B cell (primary cell): ENCODE measurements around the gene HELT. TPM values are rescaled to one million over a fixed set of nuclear protein-coding genes. Genes with fewer than 3 reads are reported as not detected.

Experiments used
- ATAC-seq: fragments of 200-7000 bp; cut with Tn5 transposase; one replicate; pipeline ENCODE4 v1.10.0; 2021; ENCODE audit warnings: low read depth, mild to moderate bottlenecking, moderate number of reproducible peaks, moderate library complexity
- CTCF ChIA-PET: fragments of 350-600 bp; sonication (Branson Sonifier 250); formaldehyde crosslinking; loops from one replicate; lab custom pipeline; 2021; ENCODE audit warnings: antibody characterized with exemption, inconsistent platforms; lab: Charles Lee
- POLR2A ChIA-PET: fragments of 350-600 bp; sonication (Branson Sonifier 250); formaldehyde crosslinking; loops from one replicate; lab custom pipeline; 2021; ENCODE audit warnings: antibody characterized with exemption; lab: Charles Lee
- DNase-seq: peaks from one replicate; pipeline ENCODE4 v3.0.0; 2013
- H2AFZ ChIP-seq: 2 replicates; pipeline ENCODE4 v1.6.1; 2012; ENCODE audit warnings: mild to moderate bottlenecking, low read depth, low read length; ENCODE audit not compliant: insufficient read depth, poor library complexity, severe bottlenecking
- H3K27ac ChIP-seq, 2 donors: 1 replicate in 1 of 2; 2 replicates in 1 of 2; pipeline ENCODE4 v1.5.1; 2012 to 2013; ENCODE audit warnings: low read length in 2 of 2, mild to moderate bottlenecking in 2 of 2, moderate library complexity in 1 of 2
- H3K27me3 ChIP-seq, 4 experiments: fragments of 200-600 bp in 1 of 4; sonication (generic) in 1 of 4; replicated peaks in 1 of 4; 1 replicate in 2 of 4; 2 replicates in 2 of 4; pipeline versions ENCODE4 v1.6.1 to v1.7.0; 2013 to 2016; ENCODE audit warnings: low read length in 3 of 4, mild to moderate bottlenecking in 2 of 4, mixed read lengths in 1 of 4, moderate library complexity in 1 of 4; ENCODE audit not compliant: insufficient read depth in 4 of 4, control insufficient read depth in 3 of 4; ENCODE audit errors: control extremely low read depth in 1 of 4
- H3K36me3 ChIP-seq, 2 experiments: replicated peaks in 1 of 2; 1 replicate in 1 of 2; 2 replicates in 1 of 2; pipeline versions ENCODE4 v1.6.1 to v1.7.1; 2013; ENCODE audit warnings: low read length in 1 of 2; ENCODE audit not compliant: insufficient read depth in 2 of 2, control insufficient read depth in 1 of 2; ENCODE audit errors: control extremely low read depth in 1 of 2, extremely low read depth in 1 of 2
- H3K4me1 ChIP-seq, 2 donors: fragments of 200-600 bp in 1 of 2; sonication (generic) in 1 of 2; 1 replicate in 1 of 2; 2 replicates in 1 of 2; pipeline versions ENCODE4 v1.5.1 to v1.6.1; 2013 to 2017; ENCODE audit warnings: low read length in 2 of 2; ENCODE audit not compliant: control insufficient read depth in 2 of 2, insufficient read depth in 2 of 2
- H3K4me2 ChIP-seq: replicated peaks from 2 replicates; pipeline ENCODE3; 2012; ENCODE audit warnings: mild to moderate bottlenecking, low read depth, low read length; ENCODE audit not compliant: poor library complexity, severe bottlenecking
- H3K4me3 ChIP-seq, 5 experiments: fragments of 200-600 bp in 1 of 5; sonication (generic) in 1 of 5; 1 replicate in 3 of 5; 2 replicates in 2 of 5; pipeline versions ENCODE4 v1.5.1 to v1.7.0; 2011 to 2016; ENCODE audit warnings: low read length in 4 of 5, mild to moderate bottlenecking in 4 of 5, low read depth in 2 of 5, control low read depth in 1 of 5, moderate library complexity in 1 of 5; ENCODE audit not compliant: insufficient read depth in 1 of 5; ENCODE audit errors: control extremely low read depth in 1 of 5, extremely low read depth in 1 of 5
- H3K79me2 ChIP-seq: fragments of 200-600 bp; sonication (generic); one replicate; pipeline ENCODE4 v1.6.0; 2016; ENCODE audit warnings: low read length; ENCODE audit not compliant: control insufficient read depth, insufficient read depth
- H3K9ac ChIP-seq: fragments of 200-600 bp; sonication (generic); 2 replicates; pipeline ENCODE4 v1.6.1; 2017; ENCODE audit warnings: mild to moderate bottlenecking, low read length, moderate library complexity
- H3K9me3 ChIP-seq, 3 donors: one replicate each; pipeline versions ENCODE4 v1.6.1 to v1.7.1; 2013; ENCODE audit warnings: low read length in 2 of 3; ENCODE audit not compliant: control insufficient read depth in 2 of 3, insufficient read depth in 1 of 3; ENCODE audit errors: control extremely low read depth in 1 of 3
- H4K20me1 ChIP-seq: 2 replicates; pipeline ENCODE4 v1.6.0; 2012; ENCODE audit warnings: mild to moderate bottlenecking, low read length; ENCODE audit not compliant: insufficient read depth, control insufficient read depth, poor library complexity, severe bottlenecking
- H3K27ac Mint-ChIP-seq: one replicate; pipeline ENCODE4 v1.8.0; 2021; ENCODE audit warnings: mixed read lengths
- H3K27me3 Mint-ChIP-seq: one replicate; pipeline ENCODE4 v1.8.0; 2021; ENCODE audit warnings: mixed read lengths
- H3K4me1 Mint-ChIP-seq: one replicate; pipeline ENCODE4 v1.8.0; 2021; ENCODE audit warnings: mixed read lengths
- H3K4me3 Mint-ChIP-seq: one replicate; pipeline ENCODE4 v1.8.0; 2021; ENCODE audit warnings: mixed read lengths
- H3K9me3 Mint-ChIP-seq: one replicate; pipeline ENCODE4 v1.8.0; 2022; ENCODE audit warnings: mixed read lengths; ENCODE audit not compliant: insufficient read depth
- EZH2 ChIP-seq: IDR thresholded peaks from 2 replicates; pipeline ENCODE4 v1.6.1; 2012; ENCODE audit warnings: borderline replicate concordance, low read depth, mild to moderate bottlenecking, moderate library complexity, low read length; ENCODE audit not compliant: insufficient read depth, poor library complexity, severe bottlenecking
- WGBS: methylation state at CpG from one replicate; pipeline ENCODE4 v1.1.5; 2013; ENCODE audit warnings: missing lambda C conversion rate; ENCODE audit not compliant: insufficient coverage; 5-methylcytosine and 5-hydroxymethylcytosine counted together
- intact Hi-C: fragments of 100-400 bp; cut with micrococcal nuclease; formaldehyde crosslinking; loops from one replicate; pipeline ENCODE4 v1.10.0; 2022
- polyA plus RNA-seq: library from polyadenylated mRNA; depleted of rRNA; stranded (reverse); fragments of >200 nt; gene quantifications from 2 replicates; pipeline ENCODE4 v1.2.3, GENCODE V29; 2012
- total RNA-seq, 2 donors: library from RNA; stranded (reverse); fragments of 120-200 nt in 1 of 2; gene quantifications; 1 replicate in 1 of 2; 2 replicates in 1 of 2; pipeline versions ENCODE4 v1.2.3 to v1.2.4, GENCODE V29; 2013 to 2022
- TF ChIP-seq, protein P1 (sequence below): fragments of 200-600 bp; IDR thresholded peaks from one replicate; pipeline ENCODE4 v1.8.0; 2022; ENCODE audit warnings: antibody characterized with exemption, mild to moderate bottlenecking

Gene HELT
- total and polyA plus RNA-seq, 2 donors (not counting 1 experiment from before 2014, with no cell fraction given) = not detected

DNA sequence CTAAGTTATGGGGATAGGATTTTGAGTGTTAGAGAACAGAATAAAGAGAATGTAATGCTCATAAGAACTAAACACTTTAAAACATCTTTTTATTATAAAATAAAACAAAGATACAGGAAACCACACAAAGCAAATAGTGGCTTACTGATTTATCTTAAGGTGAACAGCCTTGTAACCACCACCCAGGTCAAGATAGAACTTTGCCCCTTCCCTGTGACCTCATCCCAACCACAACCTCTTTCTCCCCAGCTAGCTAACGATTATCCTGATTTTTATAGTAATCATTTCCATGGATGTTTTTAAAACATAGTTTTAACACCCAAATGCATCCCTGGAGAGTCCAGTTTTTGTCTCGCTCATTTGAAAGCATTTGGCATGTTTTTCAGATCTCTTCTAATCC, 17.0 kb downstream of the HELT start:
- no peak overlapping the region for H3K4me2 ChIP-seq
- no peaks in the 10 kb centered on the region for H3K79me2 ChIP-seq
- H2AFZ ChIP-seq = no peak overlapping the region
- H3K27ac ChIP-seq = no peak overlapping the region
- H3K4me3 ChIP-seq = no peak overlapping the region
- H3K9ac ChIP-seq = no peak overlapping the region
- no peak overlapping the region for H3K27ac Mint-ChIP-seq
- H3K27me3 Mint-ChIP-seq = peaks cover 48% of the 10 kb centered on the region
- TF ChIP-seq EZH2 = no peak
- TF ChIP-seq, protein P1, sequence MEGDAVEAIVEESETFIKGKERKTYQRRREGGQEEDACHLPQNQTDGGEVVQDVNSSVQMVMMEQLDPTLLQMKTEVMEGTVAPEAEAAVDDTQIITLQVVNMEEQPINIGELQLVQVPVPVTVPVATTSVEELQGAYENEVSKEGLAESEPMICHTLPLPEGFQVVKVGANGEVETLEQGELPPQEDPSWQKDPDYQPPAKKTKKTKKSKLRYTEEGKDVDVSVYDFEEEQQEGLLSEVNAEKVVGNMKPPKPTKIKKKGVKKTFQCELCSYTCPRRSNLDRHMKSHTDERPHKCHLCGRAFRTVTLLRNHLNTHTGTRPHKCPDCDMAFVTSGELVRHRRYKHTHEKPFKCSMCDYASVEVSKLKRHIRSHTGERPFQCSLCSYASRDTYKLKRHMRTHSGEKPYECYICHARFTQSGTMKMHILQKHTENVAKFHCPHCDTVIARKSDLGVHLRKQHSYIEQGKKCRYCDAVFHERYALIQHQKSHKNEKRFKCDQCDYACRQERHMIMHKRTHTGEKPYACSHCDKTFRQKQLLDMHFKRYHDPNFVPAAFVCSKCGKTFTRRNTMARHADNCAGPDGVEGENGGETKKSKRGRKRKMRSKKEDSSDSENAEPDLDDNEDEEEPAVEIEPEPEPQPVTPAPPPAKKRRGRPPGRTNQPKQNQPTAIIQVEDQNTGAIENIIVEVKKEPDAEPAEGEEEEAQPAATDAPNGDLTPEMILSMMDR = no peak
- no peaks in the 10 kb centered on the region for H4K20me1 ChIP-seq
- H3K4me1 ChIP-seq = peaks cover 0 to 5% of the 10 kb centered on the region in 2 donors
- no peaks in the 10 kb centered on the region for H3K36me3 ChIP-seq
- ATAC-seq (no peak), DNase-seq (no peak)
- CTCF ChIA-PET = interaction anchor here (0.9 to 2.2 kb wide), 4 partner anchors 30 to 563 kb away, joined by 3 to 8 read pairs (median 3); no protein-coding TSS in a partner anchor
- WGBS = 33% methylated on average over 1 of the region's 2 CpGs
- peaks cover 5% of the 10 kb centered on the region for H3K4me1 Mint-ChIP-seq
- H3K9me3 ChIP-seq = no peaks in the 10 kb centered on the region
- intact Hi-C loops = no loop called here
- no peak overlapping the region for H3K4me3 Mint-ChIP-seq
- POLR2A ChIA-PET = no interaction called here
- peaks cover 0 to 5% (median 2%) of the 10 kb centered on the region in 4 experiments for H3K27me3 ChIP-seq
- H3K9me3 Mint-ChIP-seq = no peaks in the 10 kb centered on the region

DNA sequence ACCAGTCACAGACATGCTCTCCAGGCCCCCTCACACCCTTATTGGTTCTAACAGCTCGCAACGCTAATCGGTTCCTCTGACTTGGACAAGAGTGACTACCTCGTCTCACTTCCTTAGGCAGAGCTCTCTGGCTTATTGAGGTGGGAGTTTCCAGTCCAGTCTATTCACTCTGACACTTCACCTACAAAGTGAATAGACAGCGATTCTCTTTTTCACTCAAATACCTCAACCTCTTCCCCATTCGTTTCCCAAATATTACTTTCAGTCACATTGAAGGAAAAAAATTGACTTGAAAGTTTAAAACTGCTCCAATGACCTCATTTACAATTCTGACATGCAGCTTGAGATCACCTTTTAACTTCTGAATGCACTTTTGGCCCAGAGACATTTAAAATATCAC, 17.7 kb downstream of the HELT start:
- intact Hi-C loops = no loop called here
- H3K4me3 ChIP-seq = no peak overlapping the region
- H3K9ac ChIP-seq = no peak overlapping the region
- ATAC-seq (no peak), DNase-seq (no peak)
- no CpG with 5 or more reads among the region's 6 CpGs for WGBS
- H3K27ac Mint-ChIP-seq = no peak overlapping the region
- TF ChIP-seq EZH2 = no peak
- TF ChIP-seq, protein P1 = no peak
- H3K9me3 ChIP-seq = no peaks in the 10 kb centered on the region
- H3K4me3 Mint-ChIP-seq = no peak overlapping the region
- peaks cover 44% of the 10 kb centered on the region for H3K27me3 Mint-ChIP-seq
- H2AFZ ChIP-seq = no peak overlapping the region
- no peak overlapping the region for H3K27ac ChIP-seq
- H3K4me1 Mint-ChIP-seq = peaks cover 5% of the 10 kb centered on the region
- ChIA-PET POLR2A (no interaction called here), CTCF (interaction anchor here (1.0 to 1.7 kb wide), 2 partner anchors 269 to 562 kb away, joined by 3 read pairs; no protein-coding TSS in a partner anchor)
- no peaks in the 10 kb centered on the region for H3K9me3 Mint-ChIP-seq
- H3K4me1 ChIP-seq = peaks cover 0 to 5% of the 10 kb centered on the region in 2 donors
- no peaks in the 10 kb centered on the region for H3K36me3 ChIP-seq
- peaks cover 0 to 5% (median 2%) of the 10 kb centered on the region in 4 experiments for H3K27me3 ChIP-seq
- H3K4me2 ChIP-seq = no peak overlapping the region
- H4K20me1 ChIP-seq = no peaks in the 10 kb centered on the region
- H3K79me2 ChIP-seq = no peaks in the 10 kb centered on the region
